Fibroblast of villous mesenchyme (primary cell): ENCODE data around the gene RHPN2. TPM values are rescaled to one million over a fixed set of nuclear protein-coding genes. Genes with fewer than 3 reads are reported as not detected.
A peak's percentile ranks its signal among the peaks of the same experiment; 100 is the strongest.
"Not testable (repeated sequence)": the region's sequence is repeated elsewhere in the genome, so short reads cannot be mapped to it uniquely, and the experiment has no call there.

Source experiments
- DNase-seq: peaks from one replicate; pipeline ENCODE4 v3.0.0-alpha.2; 2010; ENCODE audit warnings: low read depth
- H3K4me3 ChIP-seq: 2 replicates; pipeline ENCODE4 v1.5.1; 2011; ENCODE audit warnings: low read depth, mild to moderate bottlenecking, low read length
- small RNA-seq: library from RNA; depleted of rRNA; stranded (forward); fragments of <200 nt; gene quantifications from one replicate; pipeline ENCODE3, GENCODE V24; 2012
- total RNA-seq: library from RNA; depleted of rRNA; stranded (reverse); fragments of >200 nt; gene quantifications from 2 replicates; pipeline ENCODE4 v1.2.3, GENCODE V29; 2012
- TF ChIP-seq, protein P1 (sequence below): IDR thresholded peaks from 2 replicates; pipeline ENCODE4 v1.5.1; 2012; ENCODE audit warnings: low read depth, mild to moderate bottlenecking, low read length; ENCODE audit not compliant: insufficient read depth

RHPN2 gene
- total RNA-seq, 1 donor, result 2.6 TPM

- TF ChIP-seq, protein P1, sequence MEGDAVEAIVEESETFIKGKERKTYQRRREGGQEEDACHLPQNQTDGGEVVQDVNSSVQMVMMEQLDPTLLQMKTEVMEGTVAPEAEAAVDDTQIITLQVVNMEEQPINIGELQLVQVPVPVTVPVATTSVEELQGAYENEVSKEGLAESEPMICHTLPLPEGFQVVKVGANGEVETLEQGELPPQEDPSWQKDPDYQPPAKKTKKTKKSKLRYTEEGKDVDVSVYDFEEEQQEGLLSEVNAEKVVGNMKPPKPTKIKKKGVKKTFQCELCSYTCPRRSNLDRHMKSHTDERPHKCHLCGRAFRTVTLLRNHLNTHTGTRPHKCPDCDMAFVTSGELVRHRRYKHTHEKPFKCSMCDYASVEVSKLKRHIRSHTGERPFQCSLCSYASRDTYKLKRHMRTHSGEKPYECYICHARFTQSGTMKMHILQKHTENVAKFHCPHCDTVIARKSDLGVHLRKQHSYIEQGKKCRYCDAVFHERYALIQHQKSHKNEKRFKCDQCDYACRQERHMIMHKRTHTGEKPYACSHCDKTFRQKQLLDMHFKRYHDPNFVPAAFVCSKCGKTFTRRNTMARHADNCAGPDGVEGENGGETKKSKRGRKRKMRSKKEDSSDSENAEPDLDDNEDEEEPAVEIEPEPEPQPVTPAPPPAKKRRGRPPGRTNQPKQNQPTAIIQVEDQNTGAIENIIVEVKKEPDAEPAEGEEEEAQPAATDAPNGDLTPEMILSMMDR, result no peak
- no peak for DNase-seq
- no peak overlapping the region for H3K4me3 ChIP-seq
These were observed 119.4 kb downstream of the RHPN2 start for GRCh38 chr19:32945260-32945659.

DNA sequence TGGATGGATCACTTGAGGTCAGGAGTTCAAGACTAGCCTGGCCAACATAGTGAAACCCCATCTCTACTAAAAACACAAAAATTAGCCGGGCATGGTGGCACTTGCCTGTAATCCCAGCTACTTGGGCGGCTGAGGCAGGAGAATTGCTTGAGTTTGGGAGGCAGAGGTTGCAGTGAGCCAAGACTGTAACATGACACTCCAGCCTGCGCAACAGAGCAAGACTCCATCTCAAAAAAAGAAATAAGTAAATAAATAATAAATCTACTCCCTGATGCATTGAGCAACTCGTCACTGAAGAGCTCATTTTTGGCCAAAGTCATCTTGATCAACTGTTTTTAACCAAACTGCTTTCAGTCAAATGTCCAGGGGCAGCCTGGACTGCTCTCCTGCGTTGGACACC lies 123.4 kb downstream of the RHPN2 start:
- peak; percentile 38 for DNase-seq

GRCh38 chr19:32936065-32936464 lies 128.6 kb downstream of the RHPN2 start:
- DNase-seq, result no peak
- TF ChIP-seq, protein P1, result no peak
- H3K4me3 ChIP-seq, result no peak overlapping the region

More for the DNA sequence above, 123.4 kb downstream of the RHPN2 start:
- not testable (repeated sequence) for H3K4me3 ChIP-seq

DNA sequence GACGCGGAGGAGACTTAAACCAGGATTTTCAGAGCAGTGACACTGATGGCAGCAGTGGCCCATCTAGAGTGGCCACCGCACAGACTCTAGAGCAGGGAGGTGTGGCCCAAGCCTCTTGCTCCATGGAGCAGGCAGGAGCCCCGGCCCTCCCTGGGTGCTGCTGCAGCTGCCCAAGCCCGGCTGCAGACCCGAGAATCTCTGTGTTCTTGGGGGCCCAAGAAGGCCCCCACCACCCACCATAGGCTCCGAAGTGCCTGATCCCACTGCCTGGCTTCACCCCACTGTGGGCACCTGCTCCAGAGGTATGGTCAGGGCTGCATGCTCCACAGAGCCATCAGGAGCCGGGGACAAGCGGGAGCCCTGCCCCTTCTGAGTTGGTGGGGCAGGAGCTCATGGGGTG lies 129.1 kb downstream of the RHPN2 start:
- H3K4me3 ChIP-seq, result no peak overlapping the region
- TF ChIP-seq, protein P1, result no peak
- DNase-seq, result no peak

DNA sequence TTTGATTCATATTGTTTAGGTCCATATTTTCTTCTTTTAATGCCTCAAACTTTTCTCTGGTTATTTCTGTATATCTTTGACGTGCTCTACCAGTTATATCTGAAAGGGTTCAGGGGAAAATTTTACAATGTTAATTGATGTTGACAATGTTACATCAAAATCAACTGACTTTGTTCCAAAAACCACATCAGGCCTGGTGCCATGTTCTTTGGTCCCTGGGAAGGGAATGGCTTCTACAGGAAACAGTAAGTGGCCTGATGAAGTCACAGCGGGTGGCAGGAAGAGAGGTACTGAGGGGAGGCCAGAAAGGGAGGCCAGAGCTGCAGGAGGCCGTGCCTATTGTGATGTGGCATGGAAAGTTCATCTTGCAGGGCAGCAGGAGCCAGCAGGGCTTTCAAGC lies 131.1 kb downstream of the RHPN2 start:
- DNase-seq, result no peak
- TF ChIP-seq, protein P1, result no peak
- H3K4me3 ChIP-seq, result no peak overlapping the region

GRCh38 chr19:32930567-32930966 lies 134.1 kb downstream of the RHPN2 start:
- TF ChIP-seq, protein P1, result no peak
- no peak for DNase-seq
- H3K4me3 ChIP-seq, result no peak overlapping the region

- no peak for DNase-seq
- TF ChIP-seq, protein P1, result no peak
- no peak overlapping the region for H3K4me3 ChIP-seq
These were observed 135.9 kb downstream of the RHPN2 start for GRCh38 chr19:32928806-32929205.

Small RNAs within 50 kb of the gene (small RNA-seq; reads per million reads assigned to genes)
- gene AC008521.1, result not detected
- not detected for gene AC008521.2

Other genes starting within 250 kb of the RHPN2 start
- under 0.01 TPM in 1 of 2 replicates, not detected in the other for gene SLC7A9, start 195.1 kb downstream of the RHPN2 start, total RNA-seq
- 15.8 and 18.1 TPM in 2 replicates for gene CEP89, start 92.9 kb downstream of the RHPN2 start, total RNA-seq
- gene FAAP24, start 92.6 kb downstream of the RHPN2 start, total RNA-seq, result 0.86 and 1.6 TPM in 2 replicates
- gene GPATCH1, start 16.3 kb upstream of the RHPN2 start, total RNA-seq, result 7.8 and 8.1 TPM in 2 replicates
- gene WDR88, start 67.2 kb upstream of the RHPN2 start, total RNA-seq, result not detected in 2 replicates
- 11.2 and 14.8 TPM in 2 replicates for gene LRP3, start 129.4 kb upstream of the RHPN2 start, total RNA-seq
- gene SLC7A10, start 161.0 kb upstream of the RHPN2 start, total RNA-seq, result not detected in 2 replicates
- under 0.01 TPM in 1 of 2 replicates, not detected in the other for gene CEBPA, start 237.6 kb upstream of the RHPN2 start, total RNA-seq